ENCODE data around the gene SLAIN2. TPM values are rescaled to one million over a fixed set of nuclear protein-coding genes. Genes with fewer than 3 reads are reported as not detected.
"Not testable (repeated sequence)": the region's sequence is repeated elsewhere in the genome, so short reads cannot be mapped to it uniquely, and the experiment has no call there.

Gene SLAIN2
- total and polyA plus RNA-seq, 12 donors, result 7.5 to 181 (median 46.6) TPM

- H3K9me3 ChIP-seq (replicated peaks in 1 of 3), result no peaks in the 10 kb centered on the region
- DNase-seq, result no peak
- H3K36me3 ChIP-seq (replicated peaks in 1 of 2), result no peaks in the 10 kb centered on the region
- H3K4me3 ChIP-seq, result no peak overlapping the region
- H3K27me3 ChIP-seq, result no peaks in the 10 kb centered on the region
- H3K4me1 ChIP-seq (replicated peaks in 1 of 2), result no peaks in the 10 kb centered on the region
- H3K27ac ChIP-seq, result no peak overlapping the region
- WGBS, 4 donors, result 91 to 97% (median 94%) methylated on average over 1 of the region's 1 CpG
- no peak for TF ChIP-seq CTCF (IDR thresholded peaks at IDR 0.05)
- TF ChIP-seq POLR2A (IDR thresholded peaks at IDR 0.05), result no peak
- intact Hi-C loops (cut with DNase I), result no loop called here
Observed at GRCh38 chr4:48446642-48447041, 105.3 kb downstream of the SLAIN2 start.

- no peak for DNase-seq
- no peaks in the 10 kb centered on the region for H3K4me1 ChIP-seq (replicated peaks in 1 of 2)
- TF ChIP-seq POLR2A (IDR thresholded peaks at IDR 0.05) (no peak), CTCF (IDR thresholded peaks at IDR 0.05) (no peak)
- no peak overlapping the region for H3K4me3 ChIP-seq
- H3K9me3 ChIP-seq (replicated peaks in 1 of 3), result no peaks in the 10 kb centered on the region
- H3K27me3 ChIP-seq, result no peaks in the 10 kb centered on the region
- no peak overlapping the region for H3K27ac ChIP-seq
- intact Hi-C loops (cut with DNase I), result no loop called here
- 86 to 90% (median 89%) methylated on average over 10 of the region's 10 CpGs for WGBS, 4 donors
- no peaks in the 10 kb centered on the region for H3K36me3 ChIP-seq (replicated peaks in 1 of 2)
Observed at GRCh38 chr4:48449151-48449550, 107.8 kb downstream of the SLAIN2 start.

- Histone ChIP-seq H3K27me3 (no peaks in the 10 kb centered on the region), H3K36me3 (replicated peaks in 1 of 2) (no peaks in the 10 kb centered on the region), H3K4me1 (replicated peaks in 1 of 2) (no peaks in the 10 kb centered on the region), H3K27ac (no peak overlapping the region), H3K9me3 (replicated peaks in 1 of 3) (no peaks in the 10 kb centered on the region), H3K4me3 (no peak overlapping the region)
- no peak for DNase-seq
- TF ChIP-seq CTCF (IDR thresholded peaks at IDR 0.05) (no peak), POLR2A (IDR thresholded peaks at IDR 0.05) (no peak)
- intact Hi-C loops (cut with DNase I), result no loop called here
- 91 to 100% (median 94%) methylated on average over 3 of the region's 3 CpGs for WGBS, 4 donors
Observed at GRCh38 chr4:48450740-48451139, 109.4 kb downstream of the SLAIN2 start.

GRCh38 chr4:48451656-48452055 is 110.3 kb downstream of the SLAIN2 start:
- DNase-seq; H3K36me3 ChIP-seq (replicated peaks in 1 of 2); H3K4me3 ChIP-seq; H3K4me1 ChIP-seq (replicated peaks in 1 of 2); H3K27ac ChIP-seq; intact Hi-C loops (cut with DNase I); H3K27me3 ChIP-seq; H3K9me3 ChIP-seq (replicated peaks in 1 of 3): not testable (repeated sequence)
- WGBS, 4 donors, result 83 to 89% (median 87%) methylated on average over 3 of the region's 3 CpGs

- Histone ChIP-seq H3K9me3 (replicated peaks in 1 of 3) (no peaks in the 10 kb centered on the region), H3K4me3 (no peak overlapping the region), H3K4me1 (replicated peaks in 1 of 2) (no peaks in the 10 kb centered on the region), H3K27ac (no peak overlapping the region), H3K36me3 (replicated peaks in 1 of 2) (no peaks in the 10 kb centered on the region), H3K27me3 (no peaks in the 10 kb centered on the region)
- DNase-seq, result no peak
- TF ChIP-seq CTCF (IDR thresholded peaks at IDR 0.05), result no peak
- TF ChIP-seq POLR2A (IDR thresholded peaks at IDR 0.05), result no peak
- 84 to 97% (median 93%) methylated on average over 2 of the region's 2 CpGs for WGBS, 4 donors
- intact Hi-C loops (cut with DNase I), result no loop called here
Observed at GRCh38 chr4:48454591-48454990, 113.3 kb downstream of the SLAIN2 start.
